ENCODE measurements around the gene FOXJ3. TPM values are rescaled to one million over a fixed set of nuclear protein-coding genes. Genes with fewer than 3 reads are reported as not detected.

FOXJ3 gene
- total and polyA plus RNA-seq, 9 donors: 28.6 to 41.9 (median 32.7) TPM

- 100% methylated on average over 2 of the region's 6 CpGs for WGBS (ENCODE audit: insufficient coverage)
- Histone ChIP-seq H3K9me3 (replicated peaks; ENCODE audit: control insufficient read depth, low read depth, low read length) (no peaks in the 10 kb centered on the region), H3K4me1 (ENCODE audit: control insufficient read depth, insufficient read depth, low read length) (no peaks in the 10 kb centered on the region), H3K27ac (ENCODE audit: low read length) (no peak overlapping the region), H3K4me3 (ENCODE audit: low read length) (no peak overlapping the region), H3K27me3 (ENCODE audit: control insufficient read depth, insufficient read depth, low read length) (no peaks in the 10 kb centered on the region), H3K36me3 (ENCODE audit: control insufficient read depth, insufficient read depth, low read length) (peaks cover 27% of the 10 kb centered on the region)
- DNase-seq: no peak
These were observed 151.1 kb downstream of the FOXJ3 start for GRCh38 chr1:42183957-42184268.

- no peaks in the 10 kb centered on the region for H3K9me3 ChIP-seq (replicated peaks; ENCODE audit: control insufficient read depth, low read depth, low read length)
- H3K4me1 ChIP-seq (ENCODE audit: control insufficient read depth, insufficient read depth, low read length): no peaks in the 10 kb centered on the region
- no peak overlapping the region for H3K4me3 ChIP-seq (ENCODE audit: low read length)
- H3K27ac ChIP-seq (ENCODE audit: low read length): no peak overlapping the region
- no CpG with 5 or more reads among the region's 7 CpGs for WGBS (ENCODE audit: insufficient coverage)
- H3K27me3 ChIP-seq (ENCODE audit: control insufficient read depth, insufficient read depth, low read length): no peaks in the 10 kb centered on the region
- H3K36me3 ChIP-seq (ENCODE audit: control insufficient read depth, insufficient read depth, low read length): peaks cover 24% of the 10 kb centered on the region
- no peak for DNase-seq
These were observed 151.7 kb downstream of the FOXJ3 start for GRCh38 chr1:42183210-42183956.

- no peak overlapping the region for H3K4me3 ChIP-seq (ENCODE audit: low read length)
- WGBS (ENCODE audit: insufficient coverage): 93% methylated on average over 2 of the region's 4 CpGs
- no peaks in the 10 kb centered on the region for H3K9me3 ChIP-seq (replicated peaks; ENCODE audit: control insufficient read depth, low read depth, low read length)
- H3K27ac ChIP-seq (ENCODE audit: low read length): no peak overlapping the region
- no peaks in the 10 kb centered on the region for H3K4me1 ChIP-seq (ENCODE audit: control insufficient read depth, insufficient read depth, low read length)
- H3K27me3 ChIP-seq (ENCODE audit: control insufficient read depth, insufficient read depth, low read length): no peaks in the 10 kb centered on the region
- no peak for DNase-seq
- H3K36me3 ChIP-seq (ENCODE audit: control insufficient read depth, insufficient read depth, low read length): peaks cover 24% of the 10 kb centered on the region
These were observed 153.3 kb downstream of the FOXJ3 start for GRCh38 chr1:42181687-42182086.

- no peak overlapping the region for H3K4me3 ChIP-seq (ENCODE audit: low read length)
These were observed 155.1 kb downstream of the FOXJ3 start for GRCh38 chr1:42179900-42180329.

GRCh38 chr1:42179275-42179674, 155.8 kb downstream of the FOXJ3 start:
- Histone ChIP-seq H3K9me3 (replicated peaks; ENCODE audit: control insufficient read depth, low read depth, low read length) (no peaks in the 10 kb centered on the region), H3K4me3 (ENCODE audit: low read length) (no peak overlapping the region), H3K27ac (ENCODE audit: low read length) (no peak overlapping the region), H3K27me3 (ENCODE audit: control insufficient read depth, insufficient read depth, low read length) (no peaks in the 10 kb centered on the region), H3K36me3 (ENCODE audit: control insufficient read depth, insufficient read depth, low read length) (peaks cover 17% of the 10 kb centered on the region), H3K4me1 (ENCODE audit: control insufficient read depth, insufficient read depth, low read length) (no peaks in the 10 kb centered on the region)
- WGBS (ENCODE audit: insufficient coverage): no CpG with 5 or more reads among the region's 2 CpGs
- no peak for DNase-seq

More at GRCh38 chr1:42179900-42180329, 155.1 kb downstream of the FOXJ3 start:
- no CpG with 5 or more reads among the region's 4 CpGs for WGBS (ENCODE audit: insufficient coverage)
- H3K4me1 ChIP-seq (ENCODE audit: control insufficient read depth, insufficient read depth, low read length): no peaks in the 10 kb centered on the region
- no peak overlapping the region for H3K27ac ChIP-seq (ENCODE audit: low read length)
- peaks cover 22% of the 10 kb centered on the region for H3K36me3 ChIP-seq (ENCODE audit: control insufficient read depth, insufficient read depth, low read length)
- no peaks in the 10 kb centered on the region for H3K27me3 ChIP-seq (ENCODE audit: control insufficient read depth, insufficient read depth, low read length)
- DNase-seq: no peak
- no peaks in the 10 kb centered on the region for H3K9me3 ChIP-seq (replicated peaks; ENCODE audit: control insufficient read depth, low read depth, low read length)

- Histone ChIP-seq H3K4me3 (ENCODE audit: low read length) (no peak overlapping the region), H3K36me3 (ENCODE audit: control insufficient read depth, insufficient read depth, low read length) (peaks cover 17% of the 10 kb centered on the region), H3K9me3 (replicated peaks; ENCODE audit: control insufficient read depth, low read depth, low read length) (no peaks in the 10 kb centered on the region), H3K27ac (ENCODE audit: low read length) (no peak overlapping the region), H3K4me1 (ENCODE audit: control insufficient read depth, insufficient read depth, low read length) (peaks cover 2% of the 10 kb centered on the region), H3K27me3 (ENCODE audit: control insufficient read depth, insufficient read depth, low read length) (no peaks in the 10 kb centered on the region)
- WGBS (ENCODE audit: insufficient coverage): 80% methylated on average over 1 of the region's 3 CpGs
- DNase-seq: no peak
These were observed 156.8 kb downstream of the FOXJ3 start for GRCh38 chr1:42178249-42178648.

- Histone ChIP-seq H3K4me1 (ENCODE audit: control insufficient read depth, insufficient read depth, low read length) (peaks cover 8% of the 10 kb centered on the region), H3K27ac (ENCODE audit: low read length) (no peak overlapping the region), H3K27me3 (ENCODE audit: control insufficient read depth, insufficient read depth, low read length) (no peaks in the 10 kb centered on the region), H3K9me3 (replicated peaks; ENCODE audit: control insufficient read depth, low read depth, low read length) (no peaks in the 10 kb centered on the region), H3K4me3 (ENCODE audit: low read length) (no peak overlapping the region), H3K36me3 (ENCODE audit: control insufficient read depth, insufficient read depth, low read length) (peaks cover 15% of the 10 kb centered on the region)
- 26% methylated on average over 2 of the region's 6 CpGs for WGBS (ENCODE audit: insufficient coverage)
- peak; percentile 56 for DNase-seq
These were observed 157.5 kb downstream of the FOXJ3 start for GRCh38 chr1:42177541-42177981.

- H3K9me3 ChIP-seq (replicated peaks; ENCODE audit: control insufficient read depth, low read depth, low read length): no peaks in the 10 kb centered on the region
- peak; percentile 47 for DNase-seq
These were observed 158.0 kb downstream of the FOXJ3 start for GRCh38 chr1:42176902-42177519.

GRCh38 chr1:42175314-42176054, 159.6 kb downstream of the FOXJ3 start:
- WGBS (ENCODE audit: insufficient coverage): 74% methylated on average over 6 of the region's 7 CpGs
- H3K27me3 ChIP-seq (ENCODE audit: control insufficient read depth, insufficient read depth, low read length): no peaks in the 10 kb centered on the region
- no peak for DNase-seq
- H3K4me3 ChIP-seq (ENCODE audit: low read length): no peak overlapping the region
- H3K4me1 ChIP-seq (ENCODE audit: control insufficient read depth, insufficient read depth, low read length): peaks cover 20% of the 10 kb centered on the region
- H3K36me3 ChIP-seq (ENCODE audit: control insufficient read depth, insufficient read depth, low read length): peaks cover 9% of the 10 kb centered on the region
- H3K27ac ChIP-seq (ENCODE audit: low read length): no peak overlapping the region
- H3K9me3 ChIP-seq (replicated peaks; ENCODE audit: control insufficient read depth, low read depth, low read length): no peaks in the 10 kb centered on the region

More at GRCh38 chr1:42176902-42177519, 158.0 kb downstream of the FOXJ3 start:
- Histone ChIP-seq H3K27ac (ENCODE audit: low read length) (no peak overlapping the region), H3K4me1 (ENCODE audit: control insufficient read depth, insufficient read depth, low read length) (peaks cover 11% of the 10 kb centered on the region), H3K4me3 (ENCODE audit: low read length) (no peak overlapping the region), H3K27me3 (ENCODE audit: control insufficient read depth, insufficient read depth, low read length) (no peaks in the 10 kb centered on the region), H3K36me3 (ENCODE audit: control insufficient read depth, insufficient read depth, low read length) (peaks cover 15% of the 10 kb centered on the region)
- WGBS (ENCODE audit: insufficient coverage): 69% methylated on average over 4 of the region's 4 CpGs

All from muscle of leg (tissue), 11 donors.